Stimulated activated naive CD8-positive, alpha-beta T cell treated with anti-CD3 and anti-CD28 coated beads, Interleukin-15, Interleukin-2, amounts not matched to agents 100 ng/mL and 50 ng/mL, for 24 hours (primary cell): ENCODE measurements around the gene TLR5.

ENCODE experiments used
- H3K27ac Mint-ChIP-seq: one replicate; pipeline ENCODE4 v1.8.0; 2021; ENCODE audit warnings: mild to moderate bottlenecking, mixed read lengths
- H3K27me3 Mint-ChIP-seq: one replicate; pipeline ENCODE4 v1.8.0; 2021; ENCODE audit warnings: mixed read lengths
- H3K36me3 Mint-ChIP-seq: one replicate; pipeline ENCODE4 v1.8.0; 2021; ENCODE audit warnings: low read depth, mixed read lengths
- H3K4me1 Mint-ChIP-seq: one replicate; pipeline ENCODE4 v1.8.0; 2021; ENCODE audit warnings: low read depth, mixed read lengths
- H3K4me3 Mint-ChIP-seq: one replicate; pipeline ENCODE4 v1.8.0; 2021; ENCODE audit warnings: mild to moderate bottlenecking, mixed read lengths
- H3K9me3 Mint-ChIP-seq: one replicate; pipeline ENCODE4 v1.8.0; 2021; ENCODE audit warnings: mixed read lengths

Gene TLR5

DNA sequence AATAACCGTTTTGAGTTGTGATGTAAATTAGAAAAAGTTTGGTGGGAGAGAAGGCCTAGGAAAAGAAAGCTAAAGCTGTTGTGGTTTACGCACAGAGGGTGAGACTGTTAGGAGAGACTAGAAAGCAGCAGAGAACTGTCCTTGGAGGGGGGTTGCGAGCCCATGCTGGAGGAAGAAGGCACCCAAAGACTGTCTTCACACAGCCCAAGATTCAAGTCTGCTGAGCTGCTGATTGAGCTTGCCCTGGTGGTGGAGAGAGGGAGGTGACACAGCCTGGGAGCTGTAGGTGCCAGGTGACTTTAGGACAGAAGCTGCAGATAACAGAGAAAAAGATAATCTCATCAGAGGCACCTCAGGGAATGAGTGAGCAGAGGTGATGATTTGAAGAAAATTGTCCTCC, 18.3 kb upstream of the TLR5 start:
- Mint-ChIP-seq H3K9me3 (no peaks in the 10 kb centered on the region), H3K4me1 (no peaks in the 10 kb centered on the region)

GRCh38 chr1:223156343-223156742, 13.3 kb upstream of the TLR5 start:
- peaks cover 17% of the 10 kb centered on the region for H3K4me1 Mint-ChIP-seq
- H3K4me3 Mint-ChIP-seq: no peak overlapping the region
- no peaks in the 10 kb centered on the region for H3K27me3 Mint-ChIP-seq
- H3K27ac Mint-ChIP-seq: no peak overlapping the region
- H3K9me3 Mint-ChIP-seq: no peaks in the 10 kb centered on the region
- no peaks in the 10 kb centered on the region for H3K36me3 Mint-ChIP-seq

More for the DNA sequence above, 18.3 kb upstream of the TLR5 start:
- H3K27ac Mint-ChIP-seq: no peak overlapping the region
- no peaks in the 10 kb centered on the region for H3K27me3 Mint-ChIP-seq
- no peak overlapping the region for H3K4me3 Mint-ChIP-seq
- H3K36me3 Mint-ChIP-seq: no peaks in the 10 kb centered on the region

- no peak overlapping the region for H3K27ac Mint-ChIP-seq
- H3K9me3 Mint-ChIP-seq: no peaks in the 10 kb centered on the region
- H3K4me3 Mint-ChIP-seq: no peak overlapping the region
- H3K27me3 Mint-ChIP-seq: no peaks in the 10 kb centered on the region
- H3K36me3 Mint-ChIP-seq: no peaks in the 10 kb centered on the region
- H3K4me1 Mint-ChIP-seq: peaks cover 18% of the 10 kb centered on the region
These were observed 12.1 kb upstream of the TLR5 start for GRCh38 chr1:223155153-223155552.

DNA sequence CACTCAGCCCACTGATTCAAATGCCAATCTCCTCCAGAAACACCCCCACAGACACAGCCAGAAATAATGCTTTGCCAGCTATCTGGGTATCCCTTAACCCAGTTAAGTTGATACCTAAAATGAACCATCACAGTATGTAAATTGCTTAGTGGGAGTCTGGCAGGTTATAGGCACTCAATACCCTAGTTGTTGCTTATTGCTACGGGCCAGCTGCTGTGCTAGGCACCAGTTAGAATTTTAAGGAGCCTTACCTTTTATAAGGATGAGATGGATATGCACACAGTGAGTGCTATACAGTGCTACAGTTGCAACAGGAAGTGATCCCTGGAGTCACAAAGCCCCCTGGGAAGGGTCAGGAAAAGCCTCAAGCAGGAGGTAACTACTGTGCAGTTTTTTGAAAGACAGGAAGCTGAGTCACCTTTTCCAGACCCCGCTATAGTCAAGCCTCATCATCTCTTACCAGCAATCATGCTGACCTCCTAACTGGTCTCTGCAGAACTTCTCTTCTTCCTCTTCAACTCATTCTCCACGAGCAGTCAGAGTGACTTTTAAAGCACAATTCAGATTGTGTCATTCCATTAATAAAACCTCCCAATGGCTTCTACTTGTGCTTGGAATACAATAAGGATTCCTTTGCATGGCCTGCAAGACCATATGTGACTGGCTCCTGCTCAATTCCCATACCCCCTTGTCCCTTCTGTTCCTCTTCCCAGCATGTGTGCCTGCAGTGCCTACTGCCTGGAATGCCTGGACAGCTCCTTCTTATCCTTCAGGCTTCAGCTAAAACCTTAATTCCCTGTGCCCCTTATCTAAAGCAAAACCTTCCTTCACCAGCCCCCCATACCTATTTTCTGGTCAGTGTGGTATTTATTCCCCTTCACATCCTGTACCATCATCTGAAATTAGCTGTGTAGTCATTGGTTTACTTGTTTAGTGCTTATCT, 10.4 kb upstream of the TLR5 start:
- peaks cover 18% of the 10 kb centered on the region for H3K4me1 Mint-ChIP-seq
- H3K36me3 Mint-ChIP-seq: no peaks in the 10 kb centered on the region
- H3K4me3 Mint-ChIP-seq: no peak overlapping the region
- H3K27me3 Mint-ChIP-seq: no peaks in the 10 kb centered on the region
- H3K9me3 Mint-ChIP-seq: no peaks in the 10 kb centered on the region
- peak overlapping the region; percentile 26 for H3K27ac Mint-ChIP-seq

- no peaks in the 10 kb centered on the region for H3K27me3 Mint-ChIP-seq
- peaks cover 6% of the 10 kb centered on the region for H3K9me3 Mint-ChIP-seq
- H3K4me3 Mint-ChIP-seq: no peak overlapping the region
- no peaks in the 10 kb centered on the region for H3K36me3 Mint-ChIP-seq
- no peak overlapping the region for H3K27ac Mint-ChIP-seq
- peaks cover 18% of the 10 kb centered on the region for H3K4me1 Mint-ChIP-seq
These were observed 9.4 kb upstream of the TLR5 start for GRCh38 chr1:223152399-223152798.

GRCh38 chr1:223150443-223150842, 7.4 kb upstream of the TLR5 start:
- H3K9me3 Mint-ChIP-seq: peaks cover 6% of the 10 kb centered on the region
- no peaks in the 10 kb centered on the region for H3K27me3 Mint-ChIP-seq
- no peak overlapping the region for H3K4me3 Mint-ChIP-seq
- peaks cover 18% of the 10 kb centered on the region for H3K4me1 Mint-ChIP-seq
- H3K36me3 Mint-ChIP-seq: no peaks in the 10 kb centered on the region
- no peak overlapping the region for H3K27ac Mint-ChIP-seq

DNA sequence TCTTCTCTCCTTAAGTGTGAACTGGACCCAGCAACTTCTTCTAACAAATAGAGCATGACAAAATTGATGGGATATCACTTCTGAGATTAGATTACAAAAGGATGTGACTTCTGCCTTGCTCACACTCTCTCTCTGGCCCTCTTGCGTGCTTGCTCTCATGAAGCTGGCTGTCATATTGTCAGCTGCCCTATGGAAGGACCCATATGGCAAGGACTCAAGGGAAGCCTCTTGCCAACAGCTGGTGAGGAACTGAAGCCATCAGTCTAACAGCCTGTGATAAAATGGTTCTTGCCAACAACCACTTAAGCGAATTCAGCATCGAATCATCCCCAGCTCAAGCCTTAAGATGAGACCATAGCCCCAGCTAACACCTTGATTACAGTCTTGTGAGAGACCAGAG, 4.8 kb upstream of the TLR5 start:
- no peaks in the 10 kb centered on the region for H3K36me3 Mint-ChIP-seq
- H3K27ac Mint-ChIP-seq: no peak overlapping the region
- peaks cover 4% of the 10 kb centered on the region for H3K27me3 Mint-ChIP-seq
- no peak overlapping the region for H3K4me3 Mint-ChIP-seq
- H3K4me1 Mint-ChIP-seq: peaks cover 20% of the 10 kb centered on the region
- H3K9me3 Mint-ChIP-seq: peaks cover 6% of the 10 kb centered on the region

DNA sequence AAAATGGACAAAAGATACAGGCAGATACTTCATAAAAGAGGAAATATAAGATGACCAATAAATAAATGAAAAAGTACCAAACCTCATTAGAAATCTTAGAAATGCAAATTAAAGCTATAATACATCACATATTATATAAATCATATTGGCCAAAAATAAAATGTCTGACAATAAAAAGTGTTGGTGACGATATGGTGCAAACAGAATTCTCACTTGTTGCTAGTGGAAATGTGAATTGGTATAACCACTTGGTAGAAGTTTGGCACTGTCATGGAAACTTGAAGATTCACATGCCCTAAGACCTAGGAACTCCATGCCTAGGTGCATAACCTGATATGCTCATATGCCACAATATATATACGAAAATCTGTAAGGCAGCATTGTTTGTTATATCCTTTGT, 4.4 kb upstream of the TLR5 start:
- Mint-ChIP-seq H3K36me3 (no peaks in the 10 kb centered on the region), H3K4me1 (peaks cover 17% of the 10 kb centered on the region), H3K4me3 (no peak overlapping the region), H3K9me3 (peaks cover 6% of the 10 kb centered on the region), H3K27me3 (peaks cover 4% of the 10 kb centered on the region), H3K27ac (no peak overlapping the region)

DNA sequence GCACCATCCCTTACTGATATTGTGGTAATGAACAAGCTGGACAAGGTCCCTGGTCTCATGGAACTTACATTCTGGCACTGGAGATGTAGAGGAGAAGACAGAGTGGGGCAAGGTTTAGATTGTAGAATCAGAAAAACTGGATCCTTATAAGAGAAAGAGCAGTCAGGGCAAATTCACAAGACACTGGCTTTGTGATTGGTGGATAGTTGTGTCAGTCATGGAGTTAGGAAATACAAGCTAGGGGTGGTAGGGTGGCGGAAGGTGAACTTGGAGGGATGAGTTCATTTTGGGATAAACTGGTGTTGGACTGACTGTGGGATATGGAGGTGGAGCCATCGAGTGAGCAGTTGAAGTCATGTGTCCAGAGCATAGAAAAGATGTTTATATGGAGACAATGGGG, 3.7 kb upstream of the TLR5 start:
- H3K27ac Mint-ChIP-seq: no peak overlapping the region
- H3K4me1 Mint-ChIP-seq: peaks cover 17% of the 10 kb centered on the region
- no peaks in the 10 kb centered on the region for H3K36me3 Mint-ChIP-seq
- H3K9me3 Mint-ChIP-seq: peaks cover 6% of the 10 kb centered on the region
- no peak overlapping the region for H3K4me3 Mint-ChIP-seq
- H3K27me3 Mint-ChIP-seq: peaks cover 4% of the 10 kb centered on the region

GRCh38 chr1:223144914-223145313, 1.9 kb upstream of the TLR5 start:
- Mint-ChIP-seq H3K4me3 (no peak overlapping the region), H3K27me3 (peaks cover 4% of the 10 kb centered on the region), H3K9me3 (peaks cover 6% of the 10 kb centered on the region), H3K27ac (no peak overlapping the region), H3K4me1 (peaks cover 14% of the 10 kb centered on the region), H3K36me3 (no peaks in the 10 kb centered on the region)

GRCh38 chr1:223144431-223144830, 1.4 kb upstream of the TLR5 start:
- Mint-ChIP-seq H3K9me3 (peaks cover 6% of the 10 kb centered on the region), H3K4me3 (no peak overlapping the region), H3K27ac (no peak overlapping the region), H3K36me3 (no peaks in the 10 kb centered on the region), H3K4me1 (peaks cover 14% of the 10 kb centered on the region), H3K27me3 (peaks cover 4% of the 10 kb centered on the region)

DNA sequence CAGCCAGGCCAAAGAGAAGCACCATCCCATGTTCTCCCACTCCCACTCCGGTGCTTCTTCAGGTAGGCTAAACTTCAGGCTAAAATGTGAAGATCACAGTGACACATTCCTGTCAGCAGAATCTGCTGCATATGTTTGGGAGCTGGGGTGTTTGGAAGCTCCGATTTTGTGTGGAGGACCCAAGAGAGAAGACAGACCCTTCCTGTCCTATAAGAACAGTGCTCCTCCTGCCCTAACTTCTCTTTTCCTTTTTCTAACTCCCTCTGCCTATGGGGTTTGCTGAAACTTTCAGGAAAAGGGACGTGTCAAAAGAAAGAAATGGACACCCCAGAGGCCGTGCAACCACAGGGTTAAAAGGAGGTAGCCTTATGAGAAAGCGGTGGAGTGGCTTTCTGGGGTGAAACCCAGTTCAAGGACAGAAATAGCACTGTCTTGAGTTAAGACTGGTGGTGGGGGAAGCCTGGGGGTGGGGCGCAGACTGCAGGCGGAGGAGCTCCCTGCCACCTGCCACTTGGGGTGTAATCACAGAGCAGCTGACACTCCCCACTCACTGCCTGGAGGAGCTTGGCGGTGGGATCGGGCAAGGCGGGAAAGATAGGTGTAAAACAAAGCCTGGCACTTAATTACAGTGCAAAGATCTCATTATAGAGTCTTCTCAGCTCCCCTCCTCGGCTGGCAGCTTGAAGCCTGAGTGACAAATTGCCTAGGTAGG, 645 bp upstream of the TLR5 start:
- Mint-ChIP-seq H3K36me3 (no peaks in the 10 kb centered on the region), H3K4me3 (peak overlapping the region; percentile 74), H3K27ac (peak overlapping the region; percentile 79), H3K27me3 (peaks cover 4% of the 10 kb centered on the region), H3K4me1 (peaks cover 14% of the 10 kb centered on the region), H3K9me3 (peaks cover 6% of the 10 kb centered on the region)

- H3K27me3 Mint-ChIP-seq: peaks cover 4% of the 10 kb centered on the region
- no peaks in the 10 kb centered on the region for H3K36me3 Mint-ChIP-seq
- no peaks in the 10 kb centered on the region for H3K9me3 Mint-ChIP-seq
- peak overlapping the region; percentile 51 for H3K4me3 Mint-ChIP-seq
- no peak overlapping the region for H3K27ac Mint-ChIP-seq
- peaks cover 14% of the 10 kb centered on the region for H3K4me1 Mint-ChIP-seq
These were observed 779 bp downstream of the TLR5 start for GRCh38 chr1:223142269-223142668.

GRCh38 chr1:223140611-223141405, 2.2 kb downstream of the TLR5 start:
- H3K27ac Mint-ChIP-seq: no peak overlapping the region

More at GRCh38 chr1:223140611-223141405, 2.2 kb downstream of the TLR5 start:
- H3K27me3 Mint-ChIP-seq: peaks cover 4% of the 10 kb centered on the region
- H3K9me3 Mint-ChIP-seq: no peaks in the 10 kb centered on the region
- H3K36me3 Mint-ChIP-seq: no peaks in the 10 kb centered on the region
- H3K4me3 Mint-ChIP-seq: no peak overlapping the region
- peaks cover 14% of the 10 kb centered on the region for H3K4me1 Mint-ChIP-seq
